GM15510 (cell line): ENCODE results near the gene IDI1.

Experiments used
- POLR2A ChIP-seq: IDR thresholded peaks from 3 replicates; pipeline ENCODE4 v1.6.1; 2011; ENCODE audit warnings: borderline replicate concordance; ENCODE audit not compliant: insufficient read length; ENCODE audit errors: extremely low read depth

The IDI1 gene

DNA sequence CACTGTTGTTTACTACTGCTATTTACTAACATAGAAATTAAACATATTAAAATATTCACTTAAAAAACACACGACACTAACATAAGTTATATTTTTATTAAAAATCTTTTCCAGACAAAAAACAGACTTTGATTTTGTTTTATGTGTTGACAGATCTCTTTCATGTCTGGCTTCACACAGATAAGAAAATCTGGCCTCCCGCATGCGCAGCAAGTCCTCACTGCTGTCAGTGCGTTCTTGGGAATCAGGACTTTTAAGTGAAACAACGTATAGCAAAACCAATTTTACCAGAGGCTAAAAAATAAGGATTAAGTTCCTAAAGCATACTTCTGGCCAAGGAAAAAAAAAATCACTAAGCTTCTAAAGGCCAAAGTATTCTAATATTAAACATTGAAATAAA lies 1.2 kb upstream of the IDI1 start:
- TF ChIP-seq POLR2A: no peak

DNA sequence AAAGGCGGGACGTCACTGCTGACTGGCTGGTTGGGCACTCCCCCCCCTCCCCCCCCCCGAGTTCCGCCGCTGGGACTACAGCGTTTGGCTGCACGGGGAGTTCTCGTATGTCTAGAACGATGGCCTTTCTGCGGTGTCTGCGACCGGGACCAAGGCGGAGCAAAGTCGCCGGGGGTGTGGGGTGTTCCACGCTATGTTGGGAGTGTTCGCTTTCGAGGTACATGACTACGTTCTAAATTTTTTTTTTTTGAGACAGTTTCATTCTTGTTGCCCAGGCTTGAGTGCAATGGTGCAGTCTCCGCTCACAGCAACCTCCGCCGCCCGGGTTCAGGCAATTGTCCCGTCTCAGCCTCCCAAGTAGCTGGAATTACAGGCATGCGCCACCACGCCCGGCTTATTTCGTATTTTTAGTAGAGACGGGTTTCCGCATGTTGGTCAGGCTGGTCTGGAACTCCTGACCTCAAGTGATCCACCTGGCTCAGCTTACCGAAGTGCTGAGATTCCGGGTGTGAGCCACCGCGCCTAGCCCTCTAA lies 573 bp upstream of the IDI1 start:
- TF ChIP-seq POLR2A: no peak

DNA sequence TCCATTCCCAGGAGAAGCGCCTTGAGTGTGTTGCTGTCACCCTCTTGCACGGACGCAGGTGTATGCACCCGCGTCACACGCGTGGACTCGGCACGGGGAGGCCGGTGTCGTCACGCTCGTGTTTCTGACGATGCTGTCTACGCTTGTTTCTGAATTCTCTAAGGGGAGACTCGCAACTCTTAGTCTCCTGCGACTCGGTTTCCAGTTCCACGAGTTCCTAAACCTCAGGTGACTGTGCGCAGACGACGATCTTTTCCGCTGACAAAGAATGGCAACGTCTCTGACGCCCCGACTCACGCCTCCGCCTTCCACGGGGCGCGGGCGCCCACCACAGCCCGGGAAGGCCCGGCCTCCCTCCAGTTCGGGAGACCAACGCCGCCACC lies 579 bp downstream of the IDI1 start:
- TF ChIP-seq POLR2A: no peak

DNA sequence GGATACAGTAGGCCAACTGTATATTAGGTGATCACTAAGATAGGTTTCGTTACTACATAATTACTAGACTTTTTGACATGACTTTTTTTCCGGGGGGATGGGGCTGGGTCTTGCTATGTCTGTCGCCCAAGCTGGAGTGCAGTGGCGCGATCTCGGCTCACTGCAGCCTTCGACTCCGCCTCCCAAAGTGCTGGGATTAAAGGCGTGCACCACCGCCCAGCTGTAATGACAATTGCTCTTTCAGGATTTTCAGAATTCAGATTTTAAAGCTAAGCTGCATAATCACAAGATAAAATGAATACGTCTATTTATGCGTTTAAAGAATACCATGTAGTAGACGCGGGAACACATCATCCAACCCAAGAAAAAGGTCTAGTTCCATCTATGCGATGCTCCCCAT lies 982 bp downstream of the IDI1 start:
- TF ChIP-seq POLR2A: no peak

DNA sequence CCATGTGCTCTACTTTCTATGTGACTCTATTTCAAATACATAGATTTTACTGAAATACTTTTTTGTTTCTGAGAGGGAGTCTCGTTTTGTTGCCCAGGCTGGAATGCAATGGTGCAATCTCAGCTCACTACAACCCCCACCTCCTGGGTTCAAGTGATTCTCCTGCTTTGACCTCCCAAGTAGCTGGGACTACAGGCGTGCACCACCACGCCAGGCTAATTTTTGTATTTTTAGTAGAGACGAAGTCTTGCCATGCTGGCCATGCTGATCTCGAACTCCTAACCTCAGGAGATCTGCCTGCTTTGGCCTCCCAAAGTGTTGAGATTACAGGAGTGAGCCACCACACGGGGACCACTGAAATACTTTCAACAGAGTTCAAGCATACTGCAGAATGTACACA lies 3.5 kb downstream of the IDI1 start:
- TF ChIP-seq POLR2A: no peak

DNA sequence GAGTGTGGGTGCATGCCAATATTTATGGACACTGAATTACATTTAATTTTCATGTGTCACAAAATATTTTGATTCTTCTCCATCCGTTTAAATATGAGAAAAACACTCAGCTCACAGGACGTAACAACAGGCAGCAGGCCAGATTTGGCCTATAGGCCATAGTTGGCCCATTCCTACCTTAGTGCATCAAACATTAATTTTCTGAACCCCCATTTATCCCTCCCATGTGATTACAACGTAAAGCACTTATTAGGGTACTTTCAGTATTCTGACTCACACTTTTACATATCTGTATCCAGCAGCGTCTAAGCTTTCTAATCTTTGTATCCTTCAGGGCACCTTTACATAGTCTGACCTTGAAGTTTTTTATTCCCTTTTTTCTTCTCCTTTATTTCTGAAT lies 4.0 kb downstream of the IDI1 start:
- TF ChIP-seq POLR2A: no peak

DNA sequence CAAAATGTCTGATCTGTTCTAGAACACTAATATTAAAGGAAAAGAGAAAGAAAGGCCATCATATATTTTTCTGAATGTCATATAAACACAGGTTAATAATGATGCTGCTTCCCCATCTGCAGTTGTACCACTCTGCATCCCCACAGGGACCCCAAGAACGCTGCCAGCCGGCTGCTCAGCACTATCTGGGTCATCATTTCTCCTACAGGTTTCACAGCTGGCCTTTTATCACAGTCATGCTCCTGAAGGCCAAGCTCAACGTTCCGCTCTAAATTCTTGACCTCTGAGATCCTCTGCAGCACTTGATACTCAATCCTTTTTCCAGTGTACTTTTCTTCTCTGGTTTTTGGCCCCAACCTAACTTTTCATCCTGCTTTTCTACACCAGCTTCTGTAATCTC lies 4.8 kb downstream of the IDI1 start:
- TF ChIP-seq POLR2A: no peak

DNA sequence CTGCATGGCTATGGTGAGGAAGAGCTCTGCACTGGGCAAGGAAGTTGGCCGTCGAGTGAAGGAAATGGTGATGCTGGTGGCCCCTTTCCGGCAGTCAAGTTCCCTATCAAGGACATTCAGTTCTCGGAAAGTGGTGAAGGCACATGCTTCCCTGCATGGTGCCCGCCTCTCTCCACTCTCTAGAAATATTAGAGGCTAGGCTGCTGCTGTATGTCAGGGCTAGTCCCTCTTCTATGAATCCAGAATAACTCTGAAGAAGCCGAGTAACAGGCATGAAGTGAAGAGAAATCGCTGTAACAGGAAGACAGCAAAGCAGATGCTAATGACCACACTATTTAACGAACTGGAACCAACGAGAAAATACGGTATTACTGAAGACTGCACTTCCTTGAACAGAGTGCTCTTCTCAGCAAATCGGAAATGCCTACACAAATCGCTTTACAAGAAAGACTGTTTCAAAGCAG lies 5.4 kb downstream of the IDI1 start:
- TF ChIP-seq POLR2A: no peak

DNA sequence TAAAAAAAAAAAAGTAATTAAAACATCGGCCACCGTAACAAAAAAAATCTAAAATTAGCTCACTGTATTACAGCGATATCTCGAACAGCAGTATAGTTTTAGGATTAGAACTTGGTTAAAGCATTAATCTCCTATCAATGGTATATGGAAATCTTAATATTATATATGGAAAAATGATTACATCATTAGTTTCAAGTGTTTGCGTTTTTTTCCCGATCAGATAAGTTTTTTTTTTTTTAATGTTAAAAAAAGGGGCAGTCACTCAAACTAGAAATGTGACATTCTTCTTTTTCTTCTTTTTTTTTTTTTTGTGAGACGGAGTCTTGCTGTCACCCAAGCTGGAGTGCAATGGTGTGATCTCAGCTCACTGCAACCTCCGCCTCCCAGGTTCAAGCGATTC lies 7.4 kb downstream of the IDI1 start:
- TF ChIP-seq POLR2A: no peak

DNA sequence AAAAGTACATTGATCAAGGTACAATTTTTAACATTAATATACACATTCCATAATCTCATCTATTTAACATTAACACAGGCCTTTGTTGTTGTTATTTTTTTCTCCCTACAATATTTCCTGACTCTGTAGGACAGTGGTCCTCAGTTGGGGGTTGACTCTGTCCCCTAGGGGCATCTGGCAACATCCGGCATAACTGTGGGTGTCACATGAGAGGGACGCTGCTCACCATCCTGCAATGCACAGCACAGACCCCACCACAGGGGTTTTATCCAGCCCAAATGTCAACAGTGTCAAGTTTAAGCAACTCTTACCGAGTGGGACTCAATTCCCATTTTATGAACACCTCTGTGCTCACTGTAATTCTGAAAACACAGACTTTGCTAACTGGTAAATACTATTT lies 8.8 kb downstream of the IDI1 start:
- TF ChIP-seq POLR2A: no peak

DNA sequence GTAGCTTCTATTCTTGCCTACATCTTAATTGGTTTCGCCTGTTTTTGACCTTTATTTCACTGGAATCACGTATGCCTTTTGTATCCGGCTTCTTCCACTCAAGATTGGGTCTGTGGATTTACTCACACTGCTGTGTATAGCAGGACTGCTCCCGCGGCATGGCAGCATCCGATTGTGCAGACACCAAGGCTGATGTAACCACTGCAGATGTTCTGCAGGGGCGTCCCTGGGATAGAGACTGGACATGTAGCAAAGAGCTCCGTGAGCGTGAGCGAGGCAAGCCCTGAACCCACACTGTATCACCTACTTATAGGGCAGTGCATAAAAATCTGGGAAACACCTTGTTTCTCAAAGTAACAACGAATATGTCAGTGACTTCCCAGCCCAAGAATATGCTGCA lies 11.8 kb downstream of the IDI1 start:
- no peak for TF ChIP-seq POLR2A

DNA sequence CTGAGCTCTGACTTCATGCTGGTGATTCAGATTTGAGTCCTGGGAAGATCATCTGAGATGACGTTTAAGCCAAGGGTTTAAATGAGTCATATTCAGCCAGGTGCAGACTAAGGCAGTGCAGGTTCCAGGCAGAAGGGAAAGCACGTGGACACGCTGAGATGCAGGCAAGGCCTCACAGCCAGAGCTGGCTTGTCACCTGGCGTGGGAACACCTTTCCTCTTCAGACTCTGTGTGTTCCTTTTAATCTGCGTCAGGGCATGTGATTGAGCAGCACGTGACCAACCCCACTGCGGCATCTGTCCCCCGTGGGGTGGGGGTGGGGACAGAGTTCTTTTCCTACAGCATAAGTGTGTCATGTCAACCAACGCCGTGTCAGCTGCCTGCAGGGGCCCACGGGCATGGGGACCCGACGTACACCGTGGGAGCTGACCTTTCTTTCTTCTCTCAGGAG lies 12.6 kb downstream of the IDI1 start:
- no peak for TF ChIP-seq POLR2A

DNA sequence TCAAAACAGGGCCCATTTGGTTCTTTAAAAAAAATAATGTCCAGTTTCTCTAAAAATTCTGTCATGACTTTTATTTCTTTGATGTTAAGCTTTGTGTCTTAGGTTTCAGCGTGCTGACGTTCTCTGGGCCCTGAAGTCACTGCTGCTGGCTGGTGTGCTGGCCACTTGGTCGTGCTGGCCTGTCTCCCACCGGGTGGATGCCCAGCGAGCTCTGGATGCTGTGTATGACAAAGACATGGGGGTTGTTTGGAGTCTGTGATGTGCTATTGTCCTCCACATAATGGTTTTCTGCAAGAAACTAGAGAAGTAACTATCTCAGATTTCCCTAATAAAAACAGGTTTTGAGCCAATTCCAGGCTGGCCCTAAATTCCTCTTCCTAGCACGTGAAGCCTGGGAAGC lies 13.7 kb downstream of the IDI1 start:
- no peak for TF ChIP-seq POLR2A

DNA sequence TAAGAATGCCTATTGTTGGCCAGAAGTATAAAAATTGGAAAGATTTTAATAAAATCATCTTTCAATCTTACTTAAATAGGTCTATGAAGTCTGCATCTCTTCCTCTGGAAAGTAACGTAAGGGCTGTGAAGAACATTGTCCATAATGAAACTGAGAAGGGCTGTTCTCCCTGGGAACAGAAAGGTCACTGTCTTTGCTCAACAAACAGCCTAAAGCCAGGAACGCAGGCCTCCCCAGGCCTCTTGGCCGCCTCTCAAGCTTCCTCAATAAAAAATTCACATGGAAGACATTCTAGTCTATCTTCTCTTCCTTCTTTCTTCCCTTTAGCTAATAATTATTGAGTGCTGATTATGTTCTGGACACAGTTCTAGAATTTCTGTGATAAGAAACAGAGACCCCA lies 14.2 kb downstream of the IDI1 start:
- no peak for TF ChIP-seq POLR2A

DNA sequence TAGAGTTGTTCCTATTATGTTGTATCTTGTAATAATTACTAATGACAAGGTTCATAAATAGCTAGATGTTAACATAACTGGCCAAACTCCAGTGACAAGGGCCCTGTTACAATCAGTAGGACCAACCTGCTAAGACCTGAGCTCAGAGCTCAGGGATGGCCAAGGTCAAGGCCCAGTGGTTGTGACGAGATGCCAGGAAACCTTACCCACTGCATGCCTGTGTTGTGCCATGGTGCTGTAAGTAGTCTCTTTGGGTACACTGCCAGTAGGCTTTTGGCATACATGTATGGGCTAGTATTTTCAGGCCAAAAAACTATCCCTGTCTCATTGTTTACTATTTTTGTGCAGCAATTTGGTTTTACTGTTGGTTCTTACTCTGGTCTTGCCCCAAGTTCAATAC lies 15.3 kb downstream of the IDI1 start:
- no peak for TF ChIP-seq POLR2A

DNA sequence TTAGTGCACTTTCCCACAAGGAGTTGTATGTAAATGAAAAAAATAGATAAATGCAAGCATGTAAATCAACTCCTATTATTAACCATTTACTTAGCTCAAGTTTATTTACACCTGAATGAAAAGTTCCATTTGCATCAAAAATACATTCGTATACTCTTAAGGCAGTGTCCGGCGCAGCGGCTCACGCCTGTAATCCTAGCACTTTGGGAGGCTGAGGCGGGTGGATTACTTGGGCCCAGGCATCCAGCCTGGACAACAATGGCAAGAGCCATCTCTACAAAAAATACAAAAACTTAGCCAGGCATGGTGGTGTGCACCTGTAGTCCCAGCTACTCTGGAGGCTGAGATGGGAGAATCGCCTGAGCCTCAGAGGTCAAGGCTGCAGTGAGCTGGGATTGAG lies 19.1 kb downstream of the IDI1 start:
- no peak for TF ChIP-seq POLR2A

DNA sequence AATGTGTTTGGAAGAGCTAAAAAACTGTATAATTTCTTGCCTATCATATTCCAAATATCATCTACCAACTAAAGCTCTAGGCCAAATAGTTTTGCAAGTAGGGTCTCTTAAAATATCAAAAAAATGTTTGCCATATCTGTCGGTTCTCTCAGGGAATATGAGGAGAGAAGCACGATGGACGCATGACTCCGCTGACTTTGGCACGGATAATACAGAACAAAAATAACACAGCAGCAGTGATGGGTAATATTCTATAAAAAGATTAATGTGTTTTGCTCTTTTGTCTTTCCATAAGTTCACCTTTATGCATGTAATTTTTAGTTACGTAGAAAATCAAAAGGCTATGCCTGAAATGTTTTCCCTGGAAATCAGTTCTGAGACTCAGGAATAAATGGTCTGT lies 22.3 kb downstream of the IDI1 start:
- TF ChIP-seq POLR2A: no peak

DNA sequence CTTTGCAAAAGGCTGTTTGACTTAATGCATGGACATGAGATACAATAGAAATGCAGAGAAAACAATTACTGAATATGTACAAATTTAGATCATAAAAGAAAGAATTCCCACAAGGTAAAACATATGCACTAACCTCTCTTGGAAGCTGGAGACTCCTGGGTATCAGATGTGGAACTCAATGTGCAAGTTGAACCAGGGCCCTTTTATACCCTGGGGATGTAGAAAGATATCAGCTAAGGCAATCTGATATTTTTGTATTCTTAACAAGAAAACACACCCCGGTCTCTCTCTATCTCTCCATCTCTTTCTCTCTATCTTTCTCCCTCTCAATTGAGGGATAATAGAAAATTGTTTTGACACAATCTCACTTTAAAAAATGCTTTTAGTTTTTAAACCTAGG lies 23.2 kb downstream of the IDI1 start, which contains the start of gene IDI2:
TSS of gene IDI2 (minus strand) at position 177 of the 400 bp plus-strand sequence. CDS start 1,136 bp downstream, outside the sequence.
- TF ChIP-seq POLR2A: no peak

DNA sequence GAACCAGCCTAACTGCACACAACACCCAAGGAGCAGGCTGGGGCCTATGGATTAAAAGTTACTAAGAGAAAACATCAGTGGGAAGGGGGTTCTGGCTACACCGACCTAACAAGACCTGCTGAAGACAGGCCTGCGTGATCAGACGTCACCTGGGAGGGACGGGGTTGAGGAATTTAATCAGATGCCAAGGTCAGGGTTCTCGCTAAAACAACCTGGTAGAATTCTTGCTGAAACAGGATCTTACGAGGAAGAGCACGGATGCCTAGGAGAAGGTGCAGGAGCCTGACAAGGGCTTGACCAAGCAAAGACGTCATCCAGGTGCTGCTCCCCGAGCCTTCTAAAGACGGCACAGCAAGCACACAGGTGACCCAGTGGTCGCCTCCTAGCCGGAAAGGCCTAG lies 24.8 kb downstream of the IDI1 start:
- no peak for TF ChIP-seq POLR2A
